ENCODE results near the gene CDH1.

GRCh38 chr16:68700831-68701230 lies 36.3 kb upstream of the CDH1 start:
- TF ChIP-seq POU2F2 (IDR thresholded peaks at IDR 0.05; ENCODE audit: low read depth, low read length) (no peak), POLR2AphosphoS5 (IDR thresholded peaks at IDR 0.05; ENCODE audit: low read depth, low read length) (no peak), POLR2A (IDR thresholded peaks at IDR 0.05; ENCODE audit: low read depth, low read length) (no peak)

Measured in GM12891 (cell line).